HCT116 (cell line): Measurements from ENCODE around the gene TPMT.

ENCODE experiments used
- CBX3 ChIP-seq: IDR thresholded peaks from 2 replicates; pipeline ENCODE4 v1.6.1; 2012; ENCODE audit warnings: low read depth
- CEBPB ChIP-seq: IDR thresholded peaks from 2 replicates; pipeline ENCODE4 v1.6.1; 2012; ENCODE audit warnings: low read depth
- CTCF ChIP-seq, 3 experiments: fragments of 200-600 bp in 1 of 3; sonication (generic) in 1 of 3; IDR thresholded peaks in 2 of 3; conservative IDR thresholded peaks in 1 of 3; 2 replicates each; pipeline ENCODE4 v1.5.1; 2012 to 2017; ENCODE audit warnings: low read depth in 2 of 3, low read length in 2 of 3, antibody characterized with exemption in 1 of 3, borderline replicate concordance in 1 of 3, control low read depth in 1 of 3, mild to moderate bottlenecking in 1 of 3, mixed read lengths in 1 of 3, mixed run types in 1 of 3, moderate library complexity in 1 of 3; ENCODE audit not compliant: insufficient read depth in 1 of 3
- ELF1 ChIP-seq: IDR thresholded peaks from 2 replicates; pipeline ENCODE4 v1.6.1; 2012; ENCODE audit warnings: low read depth, borderline replicate concordance
- EZH2 ChIP-seq: fragments of 200-600 bp; sonication (generic); IDR thresholded peaks from 2 replicates; pipeline ENCODE4 v1.6.1; 2017; ENCODE audit warnings: antibody characterized with exemption, mixed run types
- EZH2phosphoT487 ChIP-seq: fragments of 200-600 bp; IDR thresholded peaks from 2 replicates; pipeline ENCODE4 v1.6.1; 2018; ENCODE audit warnings: antibody characterized with exemption, borderline replicate concordance
- JUND ChIP-seq: IDR thresholded peaks from 2 replicates; pipeline ENCODE4 v1.6.1; 2012
- MAX ChIP-seq: IDR thresholded peaks from 2 replicates; pipeline ENCODE4 v1.6.1; 2012
- POLR2A ChIP-seq: IDR thresholded peaks from 2 replicates; pipeline ENCODE4 v1.7.0; 2011; ENCODE audit warnings: borderline replicate concordance; ENCODE audit not compliant: insufficient read depth, insufficient read length; ENCODE audit errors: extremely low read depth
- POLR2AphosphoS5 ChIP-seq: IDR thresholded peaks from 2 replicates; pipeline ENCODE4 v1.6.1; 2011; ENCODE audit warnings: mild to moderate bottlenecking, low read depth, low read length, moderate library complexity
- SIN3A ChIP-seq: IDR thresholded peaks from 2 replicates; pipeline ENCODE4 v1.6.1; 2012; ENCODE audit warnings: low read depth
- TCF7L2 ChIP-seq: IDR thresholded peaks from 2 replicates; pipeline ENCODE4 v1.7.0; 2011; ENCODE audit warnings: borderline replicate concordance, inconsistent platforms; ENCODE audit not compliant: insufficient read depth, insufficient read length; ENCODE audit errors: extremely low read depth
- YY1 ChIP-seq: IDR thresholded peaks from 2 replicates; pipeline ENCODE4 v1.6.1; 2011; ENCODE audit warnings: low read length, low read depth, moderate library complexity, mild to moderate bottlenecking; ENCODE audit not compliant: insufficient replicate concordance; ENCODE audit errors: extremely low read depth

GRCh38 chr6:18126121-18126520, 28.8 kb downstream of the TPMT start:
- TF ChIP-seq TCF7L2 (no peak), POLR2AphosphoS5 (no peak), POLR2A (no peak), CTCF (IDR thresholded peaks at IDR 0.05 in 2 of 3, conservative IDR thresholded peaks at IDR 0.05 in 1 of 3; ENCODE audit: borderline replicate concordance in 1 of 3, insufficient read depth in 1 of 3, low read depth in 2 of 3, low read length in 2 of 3) (no peak), SIN3A (no peak), YY1 (no peak), CBX3 (no peak), MAX (no peak), EZH2phosphoT487 (no peak), EZH2 (no peak), CEBPB (no peak), ELF1 (no peak), JUND (no peak)
